Activated T-helper 9 cell treated with anti-CD3 and anti-CD28 coated beads, Interleukin-2, amount 50 U/mL, for 16 hours (primary cell): ENCODE results near the gene LUM.

Source experiments
- DNase-seq: peaks from one replicate; pipeline ENCODE4 v3.0.0-alpha.2; 2020; ENCODE audit warnings: low read depth

Gene LUM

DNA sequence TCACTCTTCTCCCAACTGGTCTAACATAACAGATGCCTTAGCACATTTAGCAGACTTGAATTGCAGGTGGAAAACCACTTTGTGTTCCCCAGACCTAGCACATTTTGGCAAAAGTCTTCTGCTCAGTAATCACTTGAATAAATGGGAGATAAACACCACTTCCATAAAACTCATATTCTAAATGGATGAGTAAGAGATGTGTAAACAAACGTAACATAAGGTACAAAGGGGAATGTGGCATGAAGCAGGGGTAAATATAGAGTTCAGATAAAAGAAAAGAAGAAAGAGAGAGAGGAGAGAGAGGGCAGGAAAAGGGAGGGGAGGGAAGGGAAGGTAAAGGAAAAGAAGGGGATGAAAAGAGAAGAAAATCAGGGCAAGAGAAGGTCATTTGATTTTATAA, 36.4 kb downstream of the LUM start:
- no peak for DNase-seq

DNA sequence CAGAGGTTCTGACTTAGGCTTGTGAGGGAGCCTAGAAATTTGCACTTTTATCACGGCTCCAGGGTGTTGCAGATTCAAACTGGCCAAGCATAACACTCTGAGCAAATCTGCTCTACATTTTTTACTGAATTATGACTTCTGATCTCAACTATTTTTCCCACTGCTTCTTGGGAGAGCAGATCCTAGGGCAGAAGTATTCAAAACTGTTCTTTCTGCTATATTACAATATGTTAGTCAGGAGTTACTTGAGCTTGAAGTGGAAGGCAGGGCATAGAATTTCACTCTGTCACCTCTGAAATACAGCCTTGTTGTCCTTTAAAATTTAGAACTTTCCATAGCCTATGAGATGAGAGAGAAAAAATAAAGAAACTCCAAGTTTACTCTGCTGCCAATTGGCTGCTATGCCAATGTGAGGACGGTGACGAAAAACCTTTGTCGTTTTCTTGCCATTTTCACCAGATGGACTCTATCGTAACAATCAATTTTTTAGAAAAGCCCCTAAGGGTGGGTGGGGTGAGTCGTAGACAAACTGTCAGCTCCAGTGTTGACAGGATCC, 37.1 kb downstream of the LUM start:
- no peak for DNase-seq

DNA sequence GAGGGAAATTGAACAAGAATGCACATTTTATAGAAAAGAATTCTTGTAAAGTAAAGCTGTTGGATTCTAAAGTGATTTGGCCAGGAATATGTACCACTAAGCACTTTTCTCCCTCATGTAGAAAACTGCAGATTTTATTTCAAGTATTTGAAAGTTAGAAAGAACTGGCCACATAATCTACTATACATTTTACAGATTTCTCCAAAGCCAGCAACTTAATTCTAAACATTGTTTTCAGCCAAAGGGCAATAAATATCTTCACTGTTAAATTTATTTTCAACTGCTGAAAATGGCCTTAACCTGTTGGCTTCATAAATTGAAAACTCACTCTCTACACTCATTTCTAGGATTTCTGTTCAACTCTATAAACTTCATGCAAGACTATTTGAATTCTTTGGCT, 37.9 kb downstream of the LUM start:
- no peak for DNase-seq

DNA sequence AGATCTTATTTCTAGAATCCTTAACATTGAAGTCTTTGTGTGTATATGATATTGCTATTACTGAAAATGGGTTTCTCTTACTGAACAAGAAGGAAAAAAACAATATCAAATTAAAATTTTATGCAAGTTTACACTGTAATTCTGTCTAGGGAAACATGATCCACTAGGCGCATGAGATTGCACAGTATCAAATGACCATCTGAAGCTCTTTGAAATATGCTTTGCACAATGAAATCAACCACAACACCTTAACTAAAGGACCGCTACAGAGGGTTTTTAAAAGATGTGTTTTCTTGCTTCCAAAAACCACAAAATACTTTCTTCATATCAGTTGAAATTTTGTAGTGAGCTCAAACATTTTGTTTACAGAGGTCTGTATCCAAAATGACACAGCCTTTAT, 38.4 kb downstream of the LUM start:
- no peak for DNase-seq

DNA sequence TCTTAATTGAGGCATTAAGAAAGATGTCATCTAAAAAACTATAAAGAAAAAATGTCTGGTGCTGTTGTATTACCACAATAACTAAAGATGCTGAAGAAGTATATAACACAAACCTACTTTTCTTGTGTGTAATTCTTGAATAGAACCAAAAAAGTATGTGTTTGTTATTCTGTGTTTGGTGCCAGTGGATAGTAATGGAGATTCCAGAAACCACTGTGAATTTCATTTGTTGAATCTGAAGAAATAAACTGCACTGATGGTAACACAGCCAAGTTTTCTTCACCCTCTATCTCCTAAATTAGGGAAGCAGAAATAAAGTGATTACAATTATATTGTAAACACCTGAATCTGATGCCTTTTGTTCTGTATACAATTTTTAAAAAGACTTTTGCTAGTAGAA, 40.4 kb downstream of the LUM start:
- DNase-seq: no peak

DNA sequence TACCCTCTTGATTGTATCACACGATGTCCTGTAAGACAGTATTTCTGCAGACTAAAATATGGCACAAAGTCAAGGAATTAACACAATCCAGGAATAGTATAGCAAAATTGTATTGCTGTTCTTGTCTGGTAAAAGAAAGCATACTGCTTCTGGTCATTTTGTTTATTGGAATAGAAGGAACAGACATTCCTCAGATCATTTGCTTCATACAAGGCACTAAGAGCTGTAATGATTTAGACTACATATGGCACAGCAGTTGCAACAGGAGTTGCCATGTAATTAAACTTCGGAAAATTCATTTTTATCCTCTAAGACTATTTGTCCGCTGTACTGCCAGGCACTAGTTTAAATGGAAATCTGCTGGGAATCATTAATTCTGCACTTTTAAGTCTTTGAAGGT, 45.9 kb downstream of the LUM start:
- no peak for DNase-seq

DNA sequence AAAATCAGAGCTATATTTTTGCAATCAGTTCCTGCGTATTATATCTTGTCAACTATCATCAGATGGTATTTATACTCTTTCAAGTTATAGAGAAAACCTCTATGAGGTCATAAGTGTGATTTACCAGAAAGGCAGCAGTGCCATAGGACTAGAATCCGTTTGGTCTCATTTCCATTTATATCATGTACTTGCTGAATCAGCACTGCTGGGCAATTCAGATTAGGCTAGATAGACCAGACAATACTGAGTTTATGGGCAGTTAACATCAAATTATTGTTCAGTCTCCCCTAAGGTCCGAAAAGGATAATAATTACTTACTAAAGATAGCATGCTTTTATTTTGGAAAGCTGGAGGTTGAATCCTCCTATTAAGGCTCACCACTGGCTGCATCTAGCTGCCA, 46.7 kb downstream of the LUM start:
- DNase-seq: no peak

DNA sequence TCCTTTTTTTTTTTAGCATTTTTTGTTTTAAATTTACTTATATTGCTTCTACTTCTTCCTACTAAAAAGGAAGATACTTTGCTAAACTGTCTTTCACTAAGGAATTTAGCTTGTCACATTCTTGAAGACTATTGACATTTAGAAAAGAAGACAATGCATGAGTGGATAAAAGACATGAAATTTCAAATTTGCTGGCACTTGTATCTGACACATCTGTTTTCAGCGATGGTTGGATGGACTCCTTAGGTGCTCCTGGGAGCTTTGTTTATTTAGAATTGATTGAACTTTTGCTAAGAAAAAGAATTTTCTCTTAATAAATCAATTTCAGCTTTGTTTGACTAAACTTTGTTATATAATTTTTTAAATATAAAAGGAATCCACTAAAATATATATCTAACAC, 50.2 kb downstream of the LUM start:
- no peak for DNase-seq

DNA sequence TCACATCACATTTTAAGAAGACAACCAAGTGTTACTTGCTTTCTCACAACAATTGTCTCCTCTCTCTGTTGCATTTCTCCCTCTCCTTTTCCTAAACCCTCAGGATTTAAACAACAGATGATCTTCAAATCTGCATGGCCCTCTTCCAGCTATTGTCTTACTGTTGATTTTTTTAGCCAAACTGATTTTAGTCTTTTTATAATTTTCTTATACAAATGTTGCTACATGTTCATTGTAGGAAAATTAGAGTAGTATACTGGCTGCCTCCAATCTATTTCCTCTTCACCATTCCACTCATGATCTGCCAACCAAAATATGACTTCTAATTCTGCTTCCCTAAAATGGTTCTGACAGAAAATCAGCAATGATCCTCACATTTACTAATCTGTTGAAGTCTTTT, 52.1 kb downstream of the LUM start:
- no peak for DNase-seq

DNA sequence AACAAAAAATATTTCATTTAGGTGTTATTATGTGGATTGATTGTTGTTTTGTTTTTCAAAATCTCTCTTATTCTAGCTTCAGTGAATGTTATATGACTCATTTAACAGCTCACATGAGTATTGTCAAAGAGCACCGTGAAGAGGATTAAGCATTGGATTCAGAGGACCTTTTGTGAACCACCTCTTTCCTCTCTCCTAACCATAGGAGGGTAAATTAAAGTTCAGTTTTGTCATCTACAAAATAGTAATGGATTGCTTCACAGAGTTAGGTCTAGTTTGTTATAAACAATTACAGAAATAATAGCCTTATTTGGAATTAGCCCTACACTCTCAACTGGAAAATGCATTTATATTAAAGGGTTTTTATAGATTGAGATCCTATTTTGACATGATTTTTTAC, 52.5 kb downstream of the LUM start:
- DNase-seq: no peak

DNA sequence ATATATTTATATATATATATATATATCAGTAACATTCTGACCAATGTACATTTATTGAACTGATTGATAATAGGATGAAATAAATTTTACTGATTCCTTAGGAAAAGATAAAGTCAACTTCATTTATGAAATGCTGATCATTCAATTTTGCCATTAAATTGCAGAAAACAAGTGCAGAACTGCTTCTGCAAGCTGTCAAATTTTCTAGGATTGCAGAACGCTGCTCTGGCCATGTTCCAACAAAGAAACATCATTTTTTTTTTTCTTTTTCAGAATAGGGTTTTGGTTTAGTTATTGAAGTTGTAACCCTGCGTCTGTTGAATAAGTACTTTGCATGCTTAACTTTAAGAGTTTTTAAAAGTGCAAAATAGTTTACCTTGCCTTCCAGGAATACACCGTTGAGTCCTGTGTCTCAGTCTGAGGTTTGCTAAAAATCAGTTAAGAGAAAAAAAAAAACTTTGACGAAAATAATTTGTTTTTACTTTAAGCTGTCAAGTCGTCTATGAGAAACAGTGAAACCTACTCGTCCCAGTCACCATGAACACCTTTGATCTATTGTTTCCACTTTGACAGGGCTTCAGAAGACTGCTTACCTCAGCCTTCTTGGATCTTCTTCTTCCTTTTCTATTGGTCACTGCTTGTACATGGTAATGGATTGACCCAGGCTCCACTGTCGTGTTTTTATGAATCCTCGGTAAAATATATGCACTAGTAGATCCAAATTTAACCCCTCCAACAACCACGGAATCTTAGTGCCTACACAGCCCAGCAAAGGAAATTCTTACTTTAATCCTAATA, 53.7 kb downstream of the LUM start, which contains the start of gene KERA:
Gene KERA, minus strand, starts transcription at position 657 of the 798 bp plus-strand sequence. CDS start 1,743 bp downstream, outside the sequence.
- no peak for DNase-seq

DNA sequence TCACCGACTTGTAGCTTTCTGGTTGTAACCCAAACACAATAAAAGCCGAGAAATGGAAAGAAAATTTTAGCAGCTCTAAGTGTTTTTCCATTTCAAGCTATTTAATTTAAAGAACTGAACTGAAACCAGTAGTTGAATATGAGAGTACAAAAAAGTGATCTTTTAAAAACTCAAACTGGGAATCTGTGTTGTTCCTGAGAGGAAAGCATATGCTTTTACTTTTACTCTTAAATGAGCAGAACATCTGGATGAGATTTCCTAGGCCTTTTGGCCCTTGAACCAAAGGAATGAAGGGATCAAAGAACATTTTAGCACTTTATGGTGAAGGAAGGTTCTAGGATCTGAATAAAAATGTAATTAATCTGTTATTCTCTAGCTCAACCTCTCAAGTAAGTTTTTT, 54.8 kb downstream of the LUM start:
- DNase-seq: no peak

DNA sequence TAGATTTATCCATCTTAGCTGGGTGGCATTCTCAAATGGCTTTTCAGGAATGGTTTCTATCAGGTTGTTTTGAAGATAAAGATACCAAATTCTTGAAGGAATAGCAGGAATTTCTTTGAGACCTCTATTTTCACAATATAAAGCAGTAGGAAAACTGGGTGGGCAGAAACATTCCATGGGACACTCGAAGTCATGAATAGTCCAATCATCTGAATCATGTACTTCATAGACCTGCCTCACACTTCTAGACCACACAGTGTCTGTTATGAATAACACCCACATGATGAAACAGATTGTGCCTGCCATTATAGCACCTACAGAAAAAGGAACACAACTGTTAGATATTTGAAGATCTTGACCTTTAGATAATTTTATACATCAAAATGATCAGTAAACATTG, 55.3 kb downstream of the LUM start:
- no peak for DNase-seq

DNA sequence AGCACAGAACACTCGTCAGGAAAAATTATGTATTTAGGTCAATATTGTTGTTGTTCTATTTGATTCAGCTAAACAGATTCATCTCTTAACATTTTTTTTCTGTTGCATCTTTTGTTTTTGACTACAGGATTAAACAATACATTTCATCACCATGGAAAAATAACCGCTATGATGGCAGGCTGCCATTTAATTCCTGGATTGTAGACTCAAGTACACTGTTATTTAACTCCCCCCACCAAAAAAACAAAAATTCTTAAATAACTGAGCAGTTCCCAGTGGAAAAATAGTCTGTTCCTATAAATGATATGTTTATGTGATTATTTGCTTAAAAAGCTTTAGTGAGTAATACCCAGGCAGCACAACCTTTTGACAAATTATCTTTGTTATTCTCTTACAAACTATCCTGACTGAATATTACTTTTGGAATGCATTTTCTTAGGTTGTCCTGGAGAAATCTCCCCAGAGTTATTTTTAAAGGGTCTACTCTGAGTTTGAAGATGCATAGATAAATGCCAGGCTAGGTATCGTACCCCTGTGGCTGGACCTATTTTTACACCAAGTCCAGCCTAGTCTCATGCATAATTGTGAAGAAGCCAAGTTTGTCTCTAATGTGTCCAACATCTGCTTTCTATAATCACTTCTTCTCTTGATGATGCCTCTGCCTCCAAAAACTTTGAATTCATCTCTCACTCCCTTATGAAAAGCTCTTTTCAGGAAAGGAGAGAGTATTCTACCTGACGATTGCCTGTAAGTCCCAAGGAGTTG, 57.2 kb downstream of the LUM start:
- no peak for DNase-seq
